ENCODE measurements around the gene TINAGL1.

The TINAGL1 gene

DNA sequence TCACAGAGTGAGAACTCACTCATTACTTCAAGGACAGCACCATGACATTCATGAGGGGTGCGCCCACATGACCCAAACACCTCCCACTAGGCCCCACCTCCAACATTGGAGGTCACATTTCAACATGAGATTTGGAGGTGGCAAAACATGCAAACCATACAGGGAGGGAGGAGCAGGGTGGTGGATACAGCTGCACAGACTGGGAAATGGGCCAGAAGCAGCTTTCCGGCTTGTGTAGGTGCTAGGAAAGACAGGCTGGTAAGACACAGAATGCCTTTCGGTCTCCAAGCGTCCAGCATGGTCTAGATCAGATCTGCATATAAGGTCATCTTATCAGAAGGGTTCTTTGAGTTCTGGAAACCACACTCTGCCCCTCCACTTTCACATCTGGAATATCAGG lies 35.1 kb upstream of the TINAGL1 start:
- Histone ChIP-seq H3K9me2 (replicated peaks; ENCODE audit: low read depth, low read length) (no peaks in the 10 kb centered on the region), H2AFZ (ENCODE audit: low read length) (no peak overlapping the region), H3K9me3 (ENCODE audit: insufficient read depth, low read depth, low read length) (0 out of 2 replicates have a peak, but pooled peaks cover 7% of the 10 kb centered on the region), H3K79me2 (ENCODE audit: insufficient read depth, low read length) (no peaks in the 10 kb centered on the region), H3K27me3 (ENCODE audit: insufficient read depth, low read length, poor library complexity, severe bottlenecking) (no peaks in the 10 kb centered on the region), H4K20me1 (ENCODE audit: insufficient read depth, low read length, poor library complexity, severe bottlenecking) (no peaks in the 10 kb centered on the region), H3K4me2 (ENCODE audit: low read depth, low read length, poor library complexity, severe bottlenecking) (no peak overlapping the region), H3K36me3 (ENCODE audit: insufficient read depth, low read length) (peaks cover 15% of the 10 kb centered on the region), H3K4me1 (ENCODE audit: insufficient read depth, low read length, poor library complexity, severe bottlenecking) (no peaks in the 10 kb centered on the region), H3K4me3 (ENCODE audit: low read length, poor library complexity, severe bottlenecking) (no peak overlapping the region), H3F3A (ENCODE audit: low read depth) (no peaks in the 10 kb centered on the region), H3K9ac (ENCODE audit: low read depth, low read length, poor library complexity, severe bottlenecking) (no peak overlapping the region)
- no peak for TF ChIP-seq EZH2phosphoT487 (IDR thresholded peaks at IDR 0.05; ENCODE audit: borderline replicate concordance)

DNA sequence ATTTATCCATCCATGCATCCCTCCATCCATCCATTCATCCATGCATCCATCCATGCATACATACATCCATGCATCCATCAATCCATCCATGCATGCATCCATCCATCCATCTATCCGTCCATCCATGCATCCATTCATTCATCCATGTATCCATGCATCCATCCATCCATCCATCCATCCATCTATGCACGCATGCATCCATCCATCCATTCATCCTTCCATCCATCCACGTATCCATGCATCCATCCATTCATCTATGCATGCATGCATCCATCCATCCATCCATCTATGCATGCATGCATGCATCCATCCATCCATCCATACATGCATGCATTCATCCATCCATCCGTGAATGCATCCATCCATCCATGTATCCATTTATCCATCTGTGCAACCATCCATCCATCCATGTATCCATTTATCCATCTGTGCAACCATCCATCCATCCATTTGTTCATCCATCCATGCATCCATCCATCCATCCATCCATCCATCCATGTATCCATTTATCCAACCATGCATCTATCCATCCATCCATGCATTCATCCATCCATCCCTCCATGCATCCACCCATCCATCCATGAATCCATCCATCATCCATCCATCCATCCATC lies 30.3 kb upstream of the TINAGL1 start:
- H3F3A ChIP-seq (ENCODE audit: low read depth), result no peaks in the 10 kb centered on the region
- no peak overlapping the region for H3K4me3 ChIP-seq (ENCODE audit: low read length, poor library complexity, severe bottlenecking)
- no peaks in the 10 kb centered on the region for H3K79me2 ChIP-seq (ENCODE audit: insufficient read depth, low read length)
- no peaks in the 10 kb centered on the region for H3K27me3 ChIP-seq (ENCODE audit: insufficient read depth, low read length, poor library complexity, severe bottlenecking)
- H3K4me2 ChIP-seq (ENCODE audit: low read depth, low read length, poor library complexity, severe bottlenecking), result no peak overlapping the region
- no peaks in the 10 kb centered on the region for H3K9me2 ChIP-seq (replicated peaks; ENCODE audit: low read depth, low read length)
- no peak overlapping the region for H2AFZ ChIP-seq (ENCODE audit: low read length)
- H3K36me3 ChIP-seq (ENCODE audit: insufficient read depth, low read length), result peaks cover 8% of the 10 kb centered on the region; the same call in 1 of the 2 replicates
- 0 out of 2 replicates have a peak, but pooled peaks cover 7% of the 10 kb centered on the region for H3K9me3 ChIP-seq (ENCODE audit: insufficient read depth, low read depth, low read length)
- TF ChIP-seq EZH2phosphoT487 (IDR thresholded peaks at IDR 0.05; ENCODE audit: borderline replicate concordance), result no peak
- TF ChIP-seq, protein P1, sequence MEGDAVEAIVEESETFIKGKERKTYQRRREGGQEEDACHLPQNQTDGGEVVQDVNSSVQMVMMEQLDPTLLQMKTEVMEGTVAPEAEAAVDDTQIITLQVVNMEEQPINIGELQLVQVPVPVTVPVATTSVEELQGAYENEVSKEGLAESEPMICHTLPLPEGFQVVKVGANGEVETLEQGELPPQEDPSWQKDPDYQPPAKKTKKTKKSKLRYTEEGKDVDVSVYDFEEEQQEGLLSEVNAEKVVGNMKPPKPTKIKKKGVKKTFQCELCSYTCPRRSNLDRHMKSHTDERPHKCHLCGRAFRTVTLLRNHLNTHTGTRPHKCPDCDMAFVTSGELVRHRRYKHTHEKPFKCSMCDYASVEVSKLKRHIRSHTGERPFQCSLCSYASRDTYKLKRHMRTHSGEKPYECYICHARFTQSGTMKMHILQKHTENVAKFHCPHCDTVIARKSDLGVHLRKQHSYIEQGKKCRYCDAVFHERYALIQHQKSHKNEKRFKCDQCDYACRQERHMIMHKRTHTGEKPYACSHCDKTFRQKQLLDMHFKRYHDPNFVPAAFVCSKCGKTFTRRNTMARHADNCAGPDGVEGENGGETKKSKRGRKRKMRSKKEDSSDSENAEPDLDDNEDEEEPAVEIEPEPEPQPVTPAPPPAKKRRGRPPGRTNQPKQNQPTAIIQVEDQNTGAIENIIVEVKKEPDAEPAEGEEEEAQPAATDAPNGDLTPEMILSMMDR (conservative IDR thresholded peaks at IDR 0.05; ENCODE audit: low read length), result no peak
- H3K4me1 ChIP-seq (ENCODE audit: insufficient read depth, low read length, poor library complexity, severe bottlenecking), result peaks cover 8% of the 10 kb centered on the region
- no peak overlapping the region for H3K9ac ChIP-seq (ENCODE audit: low read depth, low read length, poor library complexity, severe bottlenecking)
- no peaks in the 10 kb centered on the region for H4K20me1 ChIP-seq (ENCODE audit: insufficient read depth, low read length, poor library complexity, severe bottlenecking)

DNA sequence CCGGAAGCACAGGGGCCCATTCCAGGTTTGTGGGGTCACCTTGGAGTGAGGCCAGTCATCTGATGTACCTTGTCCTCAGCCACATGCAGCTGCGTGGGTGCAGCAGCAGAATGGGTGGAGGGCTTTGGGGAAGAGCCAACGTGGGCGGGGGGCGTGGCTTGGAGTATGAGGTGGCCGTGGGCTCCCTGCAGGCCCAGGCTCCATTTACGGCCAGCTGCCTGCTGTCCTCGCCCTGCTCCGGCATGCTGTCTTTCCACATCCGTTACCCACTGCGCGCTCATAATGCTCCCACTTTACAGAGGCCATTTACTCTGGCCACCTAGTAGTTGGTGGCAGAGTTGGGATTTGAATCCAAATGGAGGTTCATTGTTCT lies 27.8 kb upstream of the TINAGL1 start:
- Histone ChIP-seq H3K36me3 (ENCODE audit: insufficient read depth, low read length) (no peaks in the 10 kb centered on the region), H3F3A (ENCODE audit: low read depth) (no peaks in the 10 kb centered on the region), H2AFZ (ENCODE audit: low read length) (peak overlapping the region; percentile 72), H3K4me3 (ENCODE audit: low read length, poor library complexity, severe bottlenecking) (peak overlapping the region; percentile 65), H3K9me3 (ENCODE audit: insufficient read depth, low read depth, low read length) (no peaks in the 10 kb centered on the region), H3K4me2 (ENCODE audit: low read depth, low read length, poor library complexity, severe bottlenecking) (peak overlapping the region; percentile 84), H3K79me2 (ENCODE audit: insufficient read depth, low read length) (no peaks in the 10 kb centered on the region), H3K27me3 (ENCODE audit: insufficient read depth, low read length, poor library complexity, severe bottlenecking) (no peaks in the 10 kb centered on the region), H3K9ac (ENCODE audit: low read depth, low read length, poor library complexity, severe bottlenecking) (peak overlapping the region; percentile 42), H4K20me1 (ENCODE audit: insufficient read depth, low read length, poor library complexity, severe bottlenecking) (no peaks in the 10 kb centered on the region), H3K9me2 (replicated peaks; ENCODE audit: low read depth, low read length) (no peaks in the 10 kb centered on the region), H3K4me1 (ENCODE audit: insufficient read depth, low read length, poor library complexity, severe bottlenecking) (peaks cover 8% of the 10 kb centered on the region)
- TF ChIP-seq, protein P1 (conservative IDR thresholded peaks at IDR 0.05; ENCODE audit: low read length), result no peak
- no peak for TF ChIP-seq EZH2phosphoT487 (IDR thresholded peaks at IDR 0.05; ENCODE audit: borderline replicate concordance)
